GM18511 (cell line): Measurements from ENCODE around the gene EGLN1.

Experiments
- ATAC-seq: cut with Tn5 transposase; IDR thresholded peaks from one replicate; pipeline ENCODE4 v1.9.1; 2021; ENCODE audit warnings: mild to moderate bottlenecking, moderate library complexity; ENCODE audit not compliant: unreplicated experiment

Gene EGLN1

DNA sequence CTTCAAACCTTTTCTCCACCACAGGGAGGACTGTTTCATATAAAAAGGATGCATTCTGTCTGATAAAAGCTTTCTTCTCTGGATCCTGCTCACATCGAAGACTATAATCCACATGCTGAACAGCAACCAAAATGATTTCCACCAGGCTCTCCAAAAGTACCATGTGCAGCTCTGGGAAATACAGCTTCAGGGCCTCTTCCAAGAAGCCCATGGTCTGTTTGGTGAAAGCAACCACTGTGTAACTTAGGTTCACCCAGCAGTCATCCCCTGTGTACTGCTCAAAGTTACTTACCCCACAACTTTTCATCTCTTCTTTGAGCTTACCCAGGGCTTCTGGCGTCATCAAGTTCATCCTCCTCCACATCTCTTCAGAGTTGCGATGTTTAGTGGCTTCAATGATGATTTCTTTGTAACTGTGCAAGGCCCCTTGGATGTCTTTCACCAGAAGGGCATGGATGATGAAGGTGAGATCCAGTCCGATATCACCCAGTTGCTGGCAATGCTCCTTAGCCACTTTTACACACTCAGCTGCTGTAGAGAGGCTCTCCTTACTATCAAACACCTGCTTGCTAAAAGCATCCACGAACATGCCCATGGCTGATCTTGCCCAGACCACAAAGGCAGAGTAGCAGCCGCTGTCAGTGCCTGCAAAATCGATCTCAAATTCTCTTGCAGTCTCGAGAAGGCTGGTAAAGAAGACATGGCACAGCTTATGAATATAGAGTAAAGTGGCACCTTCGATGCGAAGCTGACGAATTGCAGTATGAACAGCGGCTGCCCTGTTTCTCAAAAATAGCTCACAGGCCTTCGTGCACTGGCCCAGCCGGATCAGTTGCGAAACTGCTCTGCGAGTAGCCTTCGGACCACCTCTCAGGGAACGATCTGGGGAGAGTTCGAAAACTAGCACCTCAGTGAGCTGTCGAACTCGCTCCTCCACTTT, 86.2 kb downstream of the EGLN1 start:
- no peak for ATAC-seq

DNA sequence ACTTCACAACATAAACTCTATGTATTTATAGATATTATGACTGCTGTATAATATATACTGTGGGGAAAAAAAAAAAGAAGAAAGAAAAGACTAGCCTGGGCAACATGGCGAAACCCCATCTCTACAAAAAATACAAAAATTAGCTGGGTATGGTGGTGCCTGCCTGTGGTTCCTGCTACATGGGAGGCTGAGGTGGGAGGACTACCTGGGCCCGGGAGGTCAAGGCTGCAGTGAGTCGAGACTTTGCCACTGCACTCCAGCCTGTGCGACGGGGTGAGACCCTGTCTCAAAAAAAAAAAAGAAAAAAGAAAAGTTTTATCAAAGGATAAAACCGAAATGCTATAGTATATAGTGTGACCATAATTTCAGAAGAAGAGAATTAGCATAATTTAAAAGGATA, 87.1 kb downstream of the EGLN1 start:
- no peak for ATAC-seq

DNA sequence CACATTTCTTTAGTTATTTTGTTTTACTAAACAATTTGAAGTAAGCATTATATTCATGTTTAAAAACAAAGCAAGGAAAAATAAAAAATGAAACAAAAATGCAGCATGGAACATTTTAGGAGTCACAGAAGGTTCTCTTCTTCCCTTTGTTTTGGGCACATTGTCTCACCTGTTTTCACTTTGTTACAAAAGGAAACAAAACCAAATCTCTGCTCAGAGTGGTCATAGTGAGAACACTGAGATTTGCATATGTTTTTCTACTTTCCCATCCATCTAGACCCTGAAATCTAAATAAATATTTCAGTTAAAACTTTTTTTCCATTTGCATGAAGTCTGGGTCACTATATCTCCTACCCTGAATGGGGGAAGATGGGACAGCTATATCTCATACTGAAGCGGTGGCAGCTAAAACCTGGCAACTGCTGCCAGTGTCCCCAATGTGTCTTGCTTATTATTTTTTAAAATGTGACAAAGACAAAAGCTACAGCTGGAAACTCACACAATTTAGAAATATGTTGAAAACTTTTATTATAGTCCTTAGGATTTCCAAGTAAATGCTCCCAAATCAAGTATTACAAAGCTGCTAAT, 87.9 kb downstream of the EGLN1 start:
- peak; percentile 23 for ATAC-seq

DNA sequence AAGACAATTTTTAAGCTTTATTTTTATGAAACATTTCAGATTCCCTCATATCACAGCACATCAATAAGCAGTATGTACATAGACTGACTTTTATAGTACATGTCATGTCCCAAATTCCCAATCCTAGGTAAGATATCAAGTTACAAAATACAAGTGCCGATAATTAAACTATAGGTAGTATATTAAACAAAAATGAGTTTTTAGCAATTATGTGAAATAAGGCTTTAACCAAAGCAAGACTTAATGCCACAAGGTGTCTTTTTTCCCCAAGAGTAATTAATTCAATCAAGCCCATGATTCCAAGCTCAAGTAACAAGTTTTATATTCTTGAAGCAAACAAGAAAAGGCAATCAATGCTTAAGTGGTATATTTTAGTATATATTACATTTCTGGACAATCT, 89.3 kb downstream of the EGLN1 start:
- ATAC-seq: no peak

DNA sequence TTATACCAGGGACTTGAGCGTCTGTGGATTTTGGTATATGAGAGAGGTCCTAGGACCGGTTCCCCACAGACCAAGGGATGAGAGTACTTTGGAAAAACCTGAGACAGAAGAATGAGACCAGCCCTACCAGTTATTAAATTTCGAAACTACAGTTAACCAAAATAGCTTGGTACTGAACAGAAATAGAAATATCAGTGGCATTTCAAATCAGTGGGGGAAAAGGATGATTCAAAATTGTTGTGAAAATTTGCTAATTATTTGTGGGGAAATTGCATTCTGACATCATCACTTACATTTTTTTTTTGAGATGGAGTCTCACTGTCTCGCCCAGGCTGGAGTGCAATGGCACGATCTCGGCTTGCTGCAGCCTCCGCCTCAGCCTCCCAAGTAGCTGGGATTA, 92.6 kb downstream of the EGLN1 start:
- no peak for ATAC-seq

DNA sequence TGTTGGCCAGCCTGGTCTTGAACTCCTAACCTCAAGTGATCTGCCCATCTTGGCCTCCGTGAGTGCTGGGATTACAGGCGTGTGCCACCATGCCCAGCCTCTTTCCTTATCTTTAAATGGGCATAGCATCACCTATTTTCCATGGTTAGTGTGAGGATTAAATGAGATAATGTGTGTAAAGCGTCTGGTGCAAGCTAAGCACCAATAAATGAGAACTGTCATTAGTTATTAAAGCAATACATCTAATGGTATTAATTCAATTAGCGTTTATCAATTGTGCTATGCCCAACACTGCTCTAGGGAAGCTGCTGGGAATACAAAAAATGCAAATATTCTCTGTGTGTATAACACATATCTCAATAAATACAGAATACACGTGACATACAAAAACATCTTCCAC, 94.5 kb downstream of the EGLN1 start:
- ATAC-seq: no peak

DNA sequence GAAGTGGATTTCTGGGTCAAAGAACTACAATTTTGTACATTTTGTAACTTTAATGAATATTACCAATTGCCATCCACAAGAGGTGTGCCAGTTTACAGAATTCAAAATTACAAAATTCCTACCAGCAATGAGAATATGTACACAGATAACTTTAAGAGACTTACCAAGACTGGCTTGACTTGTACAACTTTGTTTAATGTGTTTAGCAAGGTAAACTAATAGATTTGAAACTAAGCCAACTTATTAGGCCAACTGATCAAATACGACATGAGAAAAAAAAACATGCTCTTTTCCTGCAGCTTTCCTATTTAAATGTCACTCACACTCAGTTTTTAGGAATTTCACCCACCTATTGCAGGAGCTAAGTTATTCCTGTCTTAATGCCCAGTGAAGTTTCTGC, 95.8 kb downstream of the EGLN1 start:
- ATAC-seq: no peak

DNA sequence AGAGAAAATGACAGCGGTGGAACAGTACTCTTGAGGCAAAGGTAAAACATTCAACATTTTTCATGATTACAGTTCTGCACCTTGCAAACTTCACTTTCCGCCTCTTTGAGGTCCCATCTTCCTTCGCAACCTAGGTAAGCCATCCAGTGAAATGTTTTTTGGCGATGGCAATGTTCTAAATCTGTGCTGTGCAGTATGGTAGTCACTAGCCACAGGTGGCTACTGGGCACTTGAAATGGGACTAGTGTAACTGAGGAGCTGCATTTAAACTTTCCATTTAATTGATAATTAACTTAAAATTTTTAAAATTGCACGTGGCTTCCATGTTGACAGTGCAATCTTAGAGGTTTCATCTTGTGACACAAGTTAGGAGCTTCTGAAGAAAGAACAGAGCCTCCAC, 97.4 kb downstream of the EGLN1 start:
- ATAC-seq: no peak

DNA sequence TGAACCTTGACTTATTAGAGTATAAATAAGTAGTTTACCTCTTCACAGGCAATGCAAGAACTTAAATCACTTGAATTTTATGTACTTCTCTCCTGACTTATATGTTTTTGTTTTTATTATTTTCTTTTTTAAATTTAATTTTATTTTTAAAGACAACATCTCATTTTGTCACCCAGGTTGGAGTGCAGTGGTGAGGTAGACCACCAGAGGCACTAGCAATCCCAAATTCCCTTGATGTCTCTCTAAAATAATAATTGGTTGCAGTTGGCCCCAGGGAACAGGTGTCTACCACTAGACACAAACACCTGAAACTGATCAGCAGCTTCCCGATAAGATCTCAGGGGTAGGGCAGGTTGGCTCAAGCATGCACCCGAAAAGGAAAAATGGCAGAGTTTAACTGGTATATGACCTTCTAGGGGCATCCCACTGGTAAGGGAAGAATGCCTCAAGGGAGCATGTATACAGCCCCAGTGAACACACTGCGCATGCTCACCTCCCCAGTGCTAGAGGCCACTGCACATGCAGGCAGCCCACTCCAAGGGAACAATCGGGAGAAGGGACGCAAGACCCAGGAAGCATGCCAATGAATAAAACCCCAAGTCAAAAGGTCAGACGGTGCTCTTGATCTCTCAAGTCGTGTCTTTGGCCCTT, 99.1 kb downstream of the EGLN1 start:
- no peak for ATAC-seq

DNA sequence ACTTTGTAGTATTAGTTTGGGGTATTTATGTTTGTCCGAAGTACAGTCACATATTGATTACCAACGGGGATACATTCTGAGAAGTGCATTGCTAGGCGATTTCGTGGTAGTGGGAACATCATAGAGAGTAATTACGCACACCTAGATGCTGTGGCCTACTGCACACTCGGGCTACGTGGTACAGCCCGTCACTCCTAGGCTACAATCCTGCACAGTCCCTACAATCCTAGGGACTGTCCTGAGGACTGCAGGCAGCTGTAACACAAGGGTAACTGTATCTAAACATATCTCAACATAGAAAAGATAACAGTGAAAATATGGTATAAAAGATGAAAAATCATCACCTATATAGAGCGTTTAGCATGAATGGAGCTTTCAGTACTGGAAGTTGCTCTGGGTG, 103.0 kb downstream of the EGLN1 start:
- no peak for ATAC-seq

DNA sequence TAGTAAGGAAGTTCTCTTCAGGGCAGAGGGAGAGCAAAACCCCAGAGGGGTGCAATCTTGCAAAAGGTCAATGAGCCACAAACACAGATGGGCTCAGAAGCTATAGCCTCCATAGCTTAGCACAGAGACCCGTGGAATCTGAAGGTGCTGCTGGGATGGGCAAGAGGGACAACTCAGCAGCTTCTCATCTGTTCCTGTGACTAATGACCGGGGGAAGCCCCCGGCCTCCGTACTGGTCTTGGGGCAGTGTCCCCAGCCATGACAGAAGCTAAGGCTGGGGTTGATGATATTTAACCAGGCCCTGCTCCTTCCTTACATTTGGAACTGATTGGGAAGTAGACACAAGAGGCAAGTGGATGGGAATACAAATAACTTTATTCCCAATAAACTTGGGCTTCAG, 103.5 kb downstream of the EGLN1 start:
- no peak for ATAC-seq

DNA sequence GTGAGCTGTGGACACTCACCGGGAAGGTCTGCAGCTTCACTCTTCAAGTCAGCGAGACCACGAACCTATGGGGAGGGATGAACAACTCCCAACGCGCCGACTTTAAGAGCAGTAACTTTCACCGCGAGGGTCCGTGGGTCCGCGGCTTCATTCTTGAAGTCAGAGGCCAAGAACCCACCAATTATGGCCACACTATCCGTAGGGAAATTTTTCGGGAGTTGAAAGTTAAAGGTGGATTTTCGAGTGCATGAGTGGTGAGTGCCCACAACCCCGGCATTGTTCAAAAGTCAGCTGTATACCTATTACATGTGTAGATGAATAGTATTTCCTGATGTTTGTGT, 104.1 kb downstream of the EGLN1 start:
- ATAC-seq: no peak

DNA sequence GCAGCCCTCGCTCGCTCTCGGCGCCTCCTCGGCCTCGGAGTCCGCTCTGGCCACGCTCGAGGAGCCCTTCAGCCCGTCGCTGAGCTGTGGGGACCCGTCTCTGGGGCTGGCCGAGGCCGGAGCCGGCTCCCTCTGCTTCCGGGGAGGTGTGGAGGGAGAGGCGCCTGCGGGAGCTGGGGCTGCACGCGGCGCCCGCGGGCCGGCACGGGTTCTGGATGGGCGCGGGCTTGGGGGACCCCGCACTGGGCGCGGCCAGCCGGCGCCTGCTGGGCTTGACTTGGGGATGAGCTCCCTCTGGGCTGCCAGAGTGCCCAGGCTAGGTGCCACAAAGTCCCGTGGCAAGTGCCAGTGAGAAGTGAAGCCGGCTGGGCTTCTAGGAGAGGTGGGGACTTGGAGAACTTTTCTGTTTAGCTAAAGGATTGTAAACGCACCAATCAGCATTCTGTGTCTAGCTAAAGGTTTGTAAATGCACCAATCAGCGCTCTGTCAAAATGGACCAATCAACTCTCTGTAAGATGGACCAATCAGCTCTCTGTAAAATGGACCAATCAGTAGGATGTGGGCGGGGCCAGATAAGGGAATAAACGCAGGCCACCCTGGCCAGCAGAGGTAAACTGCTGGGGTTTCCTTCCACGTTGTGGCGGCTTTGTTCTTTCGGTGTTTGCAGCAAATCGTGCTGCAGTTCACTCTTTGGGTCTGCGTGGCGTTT, 104.6 kb downstream of the EGLN1 start:
- no peak for ATAC-seq

DNA sequence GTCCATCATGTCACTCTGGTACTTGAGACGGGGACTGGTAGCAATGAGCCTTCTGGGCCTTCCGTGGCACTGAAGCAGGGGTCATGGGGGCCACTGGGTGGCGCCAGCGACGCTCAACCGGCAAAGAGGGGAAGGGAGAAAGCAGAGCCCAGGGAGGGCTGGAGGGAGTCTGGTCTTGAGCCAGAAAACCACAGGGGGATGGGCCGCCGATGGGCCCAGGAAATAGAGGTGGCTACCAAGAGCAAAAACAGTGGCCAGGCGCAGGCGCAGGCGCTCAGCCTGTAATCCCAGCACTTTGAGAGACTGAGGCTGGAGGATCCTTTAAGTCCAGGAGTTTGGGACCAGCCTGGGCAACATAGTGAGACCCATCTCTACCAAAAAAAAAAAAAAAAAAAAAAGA, 106.2 kb downstream of the EGLN1 start:
- ATAC-seq: peak; percentile 86
